Activated gamma-delta T cell (primary cell): ENCODE results near the gene ZRANB3.
"Not testable (repeated sequence)": the region's sequence is repeated elsewhere in the genome, so short reads cannot be mapped to it uniquely, and the experiment has no call there.

Experiments
- DNase-seq: peaks from one replicate; lab custom pipeline; 2025; lab: John Stamatoyannopoulos, UW

Gene ZRANB3

GRCh38 chr2:135490376-135490775 lies 40.6 kb downstream of the ZRANB3 start:
- no peak for DNase-seq

GRCh38 chr2:135485441-135485840 lies 45.6 kb downstream of the ZRANB3 start:
- no peak for DNase-seq

GRCh38 chr2:135475128-135475527 lies 55.9 kb downstream of the ZRANB3 start:
- DNase-seq = no peak

- DNase-seq = no peak
These were observed 57.5 kb downstream of the ZRANB3 start for GRCh38 chr2:135473567-135473966.

GRCh38 chr2:135471106-135471505 lies 59.9 kb downstream of the ZRANB3 start:
- DNase-seq = no peak

GRCh38 chr2:135457279-135457678 lies 73.7 kb downstream of the ZRANB3 start:
- DNase-seq = no peak

GRCh38 chr2:135456835-135457234 lies 74.2 kb downstream of the ZRANB3 start:
- DNase-seq = no peak

GRCh38 chr2:135456431-135456830 lies 74.6 kb downstream of the ZRANB3 start:
- no peak for DNase-seq

GRCh38 chr2:135454608-135455007 lies 76.4 kb downstream of the ZRANB3 start:
- DNase-seq = no peak

GRCh38 chr2:135453027-135453426 lies 78.0 kb downstream of the ZRANB3 start:
- not testable (repeated sequence) for DNase-seq

GRCh38 chr2:135451966-135452365 lies 79.1 kb downstream of the ZRANB3 start:
- no peak for DNase-seq

- not testable (repeated sequence) for DNase-seq
These were observed 88.0 kb downstream of the ZRANB3 start for GRCh38 chr2:135443013-135443412.

- not testable (repeated sequence) for DNase-seq
These were observed 95.9 kb downstream of the ZRANB3 start for GRCh38 chr2:135435155-135435554.

GRCh38 chr2:135424849-135425248 lies 106.2 kb downstream of the ZRANB3 start:
- DNase-seq = no peak

- DNase-seq = no peak
These were observed 108.1 kb downstream of the ZRANB3 start for GRCh38 chr2:135422898-135423297.

GRCh38 chr2:135411646-135412045 lies 119.4 kb downstream of the ZRANB3 start:
- DNase-seq = no peak

GRCh38 chr2:135409436-135409835 lies 121.6 kb downstream of the ZRANB3 start:
- no peak for DNase-seq

GRCh38 chr2:135396259-135396658 lies 134.8 kb downstream of the ZRANB3 start:
- DNase-seq = not testable (repeated sequence)

- DNase-seq = no peak
These were observed 144.0 kb downstream of the ZRANB3 start for GRCh38 chr2:135386993-135387392.

GRCh38 chr2:135378591-135378990 lies 152.4 kb downstream of the ZRANB3 start:
- no peak for DNase-seq

GRCh38 chr2:135373702-135374101 lies 157.3 kb downstream of the ZRANB3 start:
- no peak for DNase-seq

- DNase-seq = no peak
These were observed 181.1 kb downstream of the ZRANB3 start for GRCh38 chr2:135349941-135350340.

- DNase-seq = not testable (repeated sequence)
These were observed 182.8 kb downstream of the ZRANB3 start for GRCh38 chr2:135348096-135348704.

- no peak for DNase-seq
These were observed 193.9 kb downstream of the ZRANB3 start for GRCh38 chr2:135337071-135337470.
